ENCODE results near the gene GUCY1B1.
A peak's percentile ranks its signal among the peaks of the same experiment; 100 is the strongest.

The GUCY1B1 gene

GRCh38 chr4:155758481-155759371 is at the start of gene GUCY1B1:
TSS of gene GUCY1B1 (plus strand) at chr4:155759021. CDS start at chr4:155759141, 120 bp downstream.
- Mint-ChIP-seq H3K27ac (no peak within 1 kb of the TSS), H3K9me3 (ENCODE audit: low read depth) (no peaks in the 10 kb centered on the region), H3K36me3 (no peaks in the 10 kb centered on the region), H3K4me1 (ENCODE audit: low read depth) (peaks cover 6% of the 10 kb centered on the region), H3K27me3 (peaks cover 28% of the 10 kb centered on the region), H3K4me3 (peak within 1 kb of the TSS; percentile 69)

- peaks cover 7% of the 10 kb centered on the region for H3K27me3 Mint-ChIP-seq
- no peak overlapping the region for H3K4me3 Mint-ChIP-seq
- H3K36me3 Mint-ChIP-seq = no peaks in the 10 kb centered on the region
- H3K27ac Mint-ChIP-seq = no peak overlapping the region
- no peaks in the 10 kb centered on the region for H3K4me1 Mint-ChIP-seq (ENCODE audit: low read depth)
- H3K9me3 Mint-ChIP-seq (ENCODE audit: low read depth) = no peaks in the 10 kb centered on the region
These were observed 48.9 kb upstream of the GUCY1B1 start for GRCh38 chr4:155709918-155710317.

GRCh38 chr4:155711556-155711955 is 47.3 kb upstream of the GUCY1B1 start:
- Mint-ChIP-seq H3K4me3 (no peak overlapping the region), H3K9me3 (ENCODE audit: low read depth) (no peaks in the 10 kb centered on the region)

GRCh38 chr4:155712846-155713245 is 46.0 kb upstream of the GUCY1B1 start:
- Mint-ChIP-seq H3K4me1 (ENCODE audit: low read depth) (no peaks in the 10 kb centered on the region), H3K36me3 (no peaks in the 10 kb centered on the region), H3K27me3 (peaks cover 3% of the 10 kb centered on the region), H3K9me3 (ENCODE audit: low read depth) (no peaks in the 10 kb centered on the region), H3K4me3 (no peak overlapping the region), H3K27ac (no peak overlapping the region)

More at GRCh38 chr4:155711556-155711955, 47.3 kb upstream of the GUCY1B1 start:
- Mint-ChIP-seq H3K27ac (no peak overlapping the region), H3K36me3 (no peaks in the 10 kb centered on the region), H3K4me1 (ENCODE audit: low read depth) (no peaks in the 10 kb centered on the region), H3K27me3 (peaks cover 5% of the 10 kb centered on the region)

GRCh38 chr4:155713911-155714310 is 44.9 kb upstream of the GUCY1B1 start:
- no peak overlapping the region for H3K4me3 Mint-ChIP-seq
- no peaks in the 10 kb centered on the region for H3K36me3 Mint-ChIP-seq
- H3K4me1 Mint-ChIP-seq (ENCODE audit: low read depth) = no peaks in the 10 kb centered on the region
- H3K9me3 Mint-ChIP-seq (ENCODE audit: low read depth) = no peaks in the 10 kb centered on the region
- no peak overlapping the region for H3K27ac Mint-ChIP-seq
- H3K27me3 Mint-ChIP-seq = peaks cover 3% of the 10 kb centered on the region

- no peaks in the 10 kb centered on the region for H3K4me1 Mint-ChIP-seq (ENCODE audit: low read depth)
- no peaks in the 10 kb centered on the region for H3K27me3 Mint-ChIP-seq
- no peak overlapping the region for H3K27ac Mint-ChIP-seq
- H3K9me3 Mint-ChIP-seq (ENCODE audit: low read depth) = no peaks in the 10 kb centered on the region
- H3K36me3 Mint-ChIP-seq = no peaks in the 10 kb centered on the region
- H3K4me3 Mint-ChIP-seq = no peak overlapping the region
These were observed 36.5 kb upstream of the GUCY1B1 start for GRCh38 chr4:155722336-155722735.

GRCh38 chr4:155722816-155723499 is 35.9 kb upstream of the GUCY1B1 start:
- no peaks in the 10 kb centered on the region for H3K9me3 Mint-ChIP-seq (ENCODE audit: low read depth)
- no peaks in the 10 kb centered on the region for H3K4me1 Mint-ChIP-seq (ENCODE audit: low read depth)
- H3K27me3 Mint-ChIP-seq = peaks cover 2% of the 10 kb centered on the region
- no peak overlapping the region for H3K4me3 Mint-ChIP-seq
- no peak overlapping the region for H3K27ac Mint-ChIP-seq
- H3K36me3 Mint-ChIP-seq = no peaks in the 10 kb centered on the region

- Mint-ChIP-seq H3K9me3 (ENCODE audit: low read depth) (no peaks in the 10 kb centered on the region), H3K27me3 (peaks cover 2% of the 10 kb centered on the region), H3K4me1 (ENCODE audit: low read depth) (no peaks in the 10 kb centered on the region), H3K4me3 (no peak overlapping the region), H3K36me3 (no peaks in the 10 kb centered on the region), H3K27ac (no peak overlapping the region)
These were observed 34.1 kb upstream of the GUCY1B1 start for GRCh38 chr4:155724731-155725130.

- H3K36me3 Mint-ChIP-seq = no peaks in the 10 kb centered on the region
- H3K9me3 Mint-ChIP-seq (ENCODE audit: low read depth) = no peaks in the 10 kb centered on the region
- no peak overlapping the region for H3K4me3 Mint-ChIP-seq
- H3K27me3 Mint-ChIP-seq = peaks cover 2% of the 10 kb centered on the region
- no peak overlapping the region for H3K27ac Mint-ChIP-seq
- no peaks in the 10 kb centered on the region for H3K4me1 Mint-ChIP-seq (ENCODE audit: low read depth)
These were observed 24.8 kb upstream of the GUCY1B1 start for GRCh38 chr4:155734065-155734464.

- Mint-ChIP-seq H3K27ac (no peak overlapping the region), H3K4me1 (ENCODE audit: low read depth) (no peaks in the 10 kb centered on the region), H3K9me3 (ENCODE audit: low read depth) (no peaks in the 10 kb centered on the region), H3K27me3 (peaks cover 2% of the 10 kb centered on the region), H3K36me3 (no peaks in the 10 kb centered on the region), H3K4me3 (no peak overlapping the region)
These were observed 23.9 kb upstream of the GUCY1B1 start for GRCh38 chr4:155734951-155735350.

GRCh38 chr4:155735496-155735895 is 23.3 kb upstream of the GUCY1B1 start:
- H3K9me3 Mint-ChIP-seq (ENCODE audit: low read depth) = no peaks in the 10 kb centered on the region
- no peak overlapping the region for H3K4me3 Mint-ChIP-seq

GRCh38 chr4:155738548-155738947 is 20.3 kb upstream of the GUCY1B1 start:
- Mint-ChIP-seq H3K9me3 (ENCODE audit: low read depth) (no peaks in the 10 kb centered on the region), H3K4me1 (ENCODE audit: low read depth) (no peaks in the 10 kb centered on the region), H3K4me3 (no peak overlapping the region), H3K27ac (no peak overlapping the region), H3K27me3 (no peaks in the 10 kb centered on the region), H3K36me3 (no peaks in the 10 kb centered on the region)

More at GRCh38 chr4:155735496-155735895, 23.3 kb upstream of the GUCY1B1 start:
- no peaks in the 10 kb centered on the region for H3K36me3 Mint-ChIP-seq
- H3K27ac Mint-ChIP-seq = no peak overlapping the region
- H3K27me3 Mint-ChIP-seq = peaks cover 2% of the 10 kb centered on the region
- H3K4me1 Mint-ChIP-seq (ENCODE audit: low read depth) = no peaks in the 10 kb centered on the region

- Mint-ChIP-seq H3K4me1 (ENCODE audit: low read depth) (no peaks in the 10 kb centered on the region), H3K27ac (no peak overlapping the region), H3K4me3 (no peak overlapping the region), H3K36me3 (no peaks in the 10 kb centered on the region), H3K9me3 (ENCODE audit: low read depth) (no peaks in the 10 kb centered on the region), H3K27me3 (no peaks in the 10 kb centered on the region)
These were observed 17.3 kb upstream of the GUCY1B1 start for GRCh38 chr4:155741546-155741945.

GRCh38 chr4:155742310-155743015 is 16.4 kb upstream of the GUCY1B1 start:
- Mint-ChIP-seq H3K4me3 (no peak overlapping the region), H3K27me3 (no peaks in the 10 kb centered on the region), H3K4me1 (ENCODE audit: low read depth) (no peaks in the 10 kb centered on the region), H3K27ac (no peak overlapping the region), H3K9me3 (ENCODE audit: low read depth) (no peaks in the 10 kb centered on the region), H3K36me3 (no peaks in the 10 kb centered on the region)

GRCh38 chr4:155745984-155746383 is 12.8 kb upstream of the GUCY1B1 start:
- Mint-ChIP-seq H3K4me1 (ENCODE audit: low read depth) (no peaks in the 10 kb centered on the region), H3K27me3 (no peaks in the 10 kb centered on the region), H3K27ac (no peak overlapping the region), H3K4me3 (no peak overlapping the region), H3K9me3 (ENCODE audit: low read depth) (no peaks in the 10 kb centered on the region), H3K36me3 (no peaks in the 10 kb centered on the region)
